B cell (primary cell): ENCODE data around the gene LRCH1. TPM values are rescaled to one million over a fixed set of nuclear protein-coding genes. Genes with fewer than 3 reads are reported as not detected.

Experiments used
- ATAC-seq: fragments of 200-7000 bp; cut with Tn5 transposase; one replicate; pipeline ENCODE4 v1.10.0; 2021; ENCODE audit warnings: low read depth, mild to moderate bottlenecking, moderate number of reproducible peaks, moderate library complexity
- CTCF ChIA-PET: fragments of 350-600 bp; sonication (Branson Sonifier 250); formaldehyde crosslinking; loops from one replicate; lab custom pipeline; 2021; ENCODE audit warnings: antibody characterized with exemption, inconsistent platforms; lab: Charles Lee
- POLR2A ChIA-PET: fragments of 350-600 bp; sonication (Branson Sonifier 250); formaldehyde crosslinking; loops from one replicate; lab custom pipeline; 2021; ENCODE audit warnings: antibody characterized with exemption; lab: Charles Lee
- DNase-seq: peaks from one replicate; pipeline ENCODE4 v3.0.0; 2013
- H2AFZ ChIP-seq: 2 replicates; pipeline ENCODE4 v1.6.1; 2012; ENCODE audit warnings: mild to moderate bottlenecking, low read depth, low read length; ENCODE audit not compliant: insufficient read depth, poor library complexity, severe bottlenecking
- H3K27ac ChIP-seq, 2 donors: 1 replicate in 1 of 2; 2 replicates in 1 of 2; pipeline ENCODE4 v1.5.1; 2012 to 2013; ENCODE audit warnings: low read length in 2 of 2, mild to moderate bottlenecking in 2 of 2, moderate library complexity in 1 of 2
- H3K27me3 ChIP-seq, 4 experiments: fragments of 200-600 bp in 1 of 4; sonication (generic) in 1 of 4; replicated peaks in 1 of 4; 1 replicate in 2 of 4; 2 replicates in 2 of 4; pipeline versions ENCODE4 v1.6.1 to v1.7.0; 2013 to 2016; ENCODE audit warnings: low read length in 3 of 4, mild to moderate bottlenecking in 2 of 4, mixed read lengths in 1 of 4, moderate library complexity in 1 of 4; ENCODE audit not compliant: insufficient read depth in 4 of 4, control insufficient read depth in 3 of 4; ENCODE audit errors: control extremely low read depth in 1 of 4
- H3K36me3 ChIP-seq, 2 experiments: replicated peaks in 1 of 2; 1 replicate in 1 of 2; 2 replicates in 1 of 2; pipeline versions ENCODE4 v1.6.1 to v1.7.1; 2013; ENCODE audit warnings: low read length in 1 of 2; ENCODE audit not compliant: insufficient read depth in 2 of 2, control insufficient read depth in 1 of 2; ENCODE audit errors: control extremely low read depth in 1 of 2, extremely low read depth in 1 of 2
- H3K4me1 ChIP-seq, 2 donors: fragments of 200-600 bp in 1 of 2; sonication (generic) in 1 of 2; 1 replicate in 1 of 2; 2 replicates in 1 of 2; pipeline versions ENCODE4 v1.5.1 to v1.6.1; 2013 to 2017; ENCODE audit warnings: low read length in 2 of 2; ENCODE audit not compliant: control insufficient read depth in 2 of 2, insufficient read depth in 2 of 2
- H3K4me2 ChIP-seq: replicated peaks from 2 replicates; pipeline ENCODE3; 2012; ENCODE audit warnings: mild to moderate bottlenecking, low read depth, low read length; ENCODE audit not compliant: poor library complexity, severe bottlenecking
- H3K4me3 ChIP-seq, 5 experiments: fragments of 200-600 bp in 1 of 5; sonication (generic) in 1 of 5; 1 replicate in 3 of 5; 2 replicates in 2 of 5; pipeline versions ENCODE4 v1.5.1 to v1.7.0; 2011 to 2016; ENCODE audit warnings: low read length in 4 of 5, mild to moderate bottlenecking in 4 of 5, low read depth in 2 of 5, control low read depth in 1 of 5, moderate library complexity in 1 of 5; ENCODE audit not compliant: insufficient read depth in 1 of 5; ENCODE audit errors: control extremely low read depth in 1 of 5, extremely low read depth in 1 of 5
- H3K79me2 ChIP-seq: fragments of 200-600 bp; sonication (generic); one replicate; pipeline ENCODE4 v1.6.0; 2016; ENCODE audit warnings: low read length; ENCODE audit not compliant: control insufficient read depth, insufficient read depth
- H3K9ac ChIP-seq: fragments of 200-600 bp; sonication (generic); 2 replicates; pipeline ENCODE4 v1.6.1; 2017; ENCODE audit warnings: mild to moderate bottlenecking, low read length, moderate library complexity
- H3K9me3 ChIP-seq, 3 donors: one replicate each; pipeline versions ENCODE4 v1.6.1 to v1.7.1; 2013; ENCODE audit warnings: low read length in 2 of 3; ENCODE audit not compliant: control insufficient read depth in 2 of 3, insufficient read depth in 1 of 3; ENCODE audit errors: control extremely low read depth in 1 of 3
- H4K20me1 ChIP-seq: 2 replicates; pipeline ENCODE4 v1.6.0; 2012; ENCODE audit warnings: mild to moderate bottlenecking, low read length; ENCODE audit not compliant: insufficient read depth, control insufficient read depth, poor library complexity, severe bottlenecking
- H3K27ac Mint-ChIP-seq: one replicate; pipeline ENCODE4 v1.8.0; 2021; ENCODE audit warnings: mixed read lengths
- H3K27me3 Mint-ChIP-seq: one replicate; pipeline ENCODE4 v1.8.0; 2021; ENCODE audit warnings: mixed read lengths
- H3K4me1 Mint-ChIP-seq: one replicate; pipeline ENCODE4 v1.8.0; 2021; ENCODE audit warnings: mixed read lengths
- H3K4me3 Mint-ChIP-seq: one replicate; pipeline ENCODE4 v1.8.0; 2021; ENCODE audit warnings: mixed read lengths
- H3K9me3 Mint-ChIP-seq: one replicate; pipeline ENCODE4 v1.8.0; 2022; ENCODE audit warnings: mixed read lengths; ENCODE audit not compliant: insufficient read depth
- EZH2 ChIP-seq: IDR thresholded peaks from 2 replicates; pipeline ENCODE4 v1.6.1; 2012; ENCODE audit warnings: borderline replicate concordance, low read depth, mild to moderate bottlenecking, moderate library complexity, low read length; ENCODE audit not compliant: insufficient read depth, poor library complexity, severe bottlenecking
- WGBS: methylation state at CpG from one replicate; pipeline ENCODE4 v1.1.5; 2013; ENCODE audit warnings: missing lambda C conversion rate; ENCODE audit not compliant: insufficient coverage; 5-methylcytosine and 5-hydroxymethylcytosine counted together
- intact Hi-C: fragments of 100-400 bp; cut with micrococcal nuclease; formaldehyde crosslinking; loops from one replicate; pipeline ENCODE4 v1.10.0; 2022
- polyA plus RNA-seq: library from polyadenylated mRNA; depleted of rRNA; stranded (reverse); fragments of >200 nt; gene quantifications from 2 replicates; pipeline ENCODE4 v1.2.3, GENCODE V29; 2012
- total RNA-seq, 2 donors: library from RNA; stranded (reverse); fragments of 120-200 nt in 1 of 2; gene quantifications; 1 replicate in 1 of 2; 2 replicates in 1 of 2; pipeline versions ENCODE4 v1.2.3 to v1.2.4, GENCODE V29; 2013 to 2022
- TF ChIP-seq, protein P1 (sequence below): fragments of 200-600 bp; IDR thresholded peaks from one replicate; pipeline ENCODE4 v1.8.0; 2022; ENCODE audit warnings: antibody characterized with exemption, mild to moderate bottlenecking

LRCH1 gene
- total and polyA plus RNA-seq, 2 donors (not counting 1 experiment from before 2014, with no cell fraction given), result 13.0 to 50.3 TPM

- Histone ChIP-seq H2AFZ (no peak overlapping the region), H3K4me2 (no peak overlapping the region), H3K4me1 (no peaks in the 10 kb centered on the region), H3K36me3 (no peaks in the 10 kb centered on the region), H3K27ac (no peak overlapping the region), H3K27me3 (no peaks in the 10 kb centered on the region), H3K79me2 (no peaks in the 10 kb centered on the region), H3K9me3 (peaks cover 0 to 4% (median 0%) of the 10 kb centered on the region in 3 donors), H4K20me1 (no peaks in the 10 kb centered on the region), H3K4me3 (no peak overlapping the region), H3K9ac (no peak overlapping the region)
- DNase-seq (no peak), ATAC-seq (no peak)
- no peaks in the 10 kb centered on the region for H3K4me1 Mint-ChIP-seq
- intact Hi-C loops, result no loop called here
- H3K27ac Mint-ChIP-seq, result no peak overlapping the region
- ChIA-PET POLR2A (no interaction called here), CTCF (interaction anchor here (0.8 kb wide), 1 partner anchor 187 kb away, joined by 3 read pairs; no protein-coding TSS in a partner anchor)
- WGBS, result no CpG with 5 or more reads among the region's 3 CpGs
- H3K9me3 Mint-ChIP-seq, result peaks cover 4% of the 10 kb centered on the region
- H3K27me3 Mint-ChIP-seq, result peaks cover 22% of the 10 kb centered on the region
- TF ChIP-seq, protein P1, sequence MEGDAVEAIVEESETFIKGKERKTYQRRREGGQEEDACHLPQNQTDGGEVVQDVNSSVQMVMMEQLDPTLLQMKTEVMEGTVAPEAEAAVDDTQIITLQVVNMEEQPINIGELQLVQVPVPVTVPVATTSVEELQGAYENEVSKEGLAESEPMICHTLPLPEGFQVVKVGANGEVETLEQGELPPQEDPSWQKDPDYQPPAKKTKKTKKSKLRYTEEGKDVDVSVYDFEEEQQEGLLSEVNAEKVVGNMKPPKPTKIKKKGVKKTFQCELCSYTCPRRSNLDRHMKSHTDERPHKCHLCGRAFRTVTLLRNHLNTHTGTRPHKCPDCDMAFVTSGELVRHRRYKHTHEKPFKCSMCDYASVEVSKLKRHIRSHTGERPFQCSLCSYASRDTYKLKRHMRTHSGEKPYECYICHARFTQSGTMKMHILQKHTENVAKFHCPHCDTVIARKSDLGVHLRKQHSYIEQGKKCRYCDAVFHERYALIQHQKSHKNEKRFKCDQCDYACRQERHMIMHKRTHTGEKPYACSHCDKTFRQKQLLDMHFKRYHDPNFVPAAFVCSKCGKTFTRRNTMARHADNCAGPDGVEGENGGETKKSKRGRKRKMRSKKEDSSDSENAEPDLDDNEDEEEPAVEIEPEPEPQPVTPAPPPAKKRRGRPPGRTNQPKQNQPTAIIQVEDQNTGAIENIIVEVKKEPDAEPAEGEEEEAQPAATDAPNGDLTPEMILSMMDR, result no peak
- TF ChIP-seq EZH2, result no peak
- no peak overlapping the region for H3K4me3 Mint-ChIP-seq
These were observed 31.5 kb upstream of the LRCH1 start for GRCh38 chr13:46521486-46521885.

DNA sequence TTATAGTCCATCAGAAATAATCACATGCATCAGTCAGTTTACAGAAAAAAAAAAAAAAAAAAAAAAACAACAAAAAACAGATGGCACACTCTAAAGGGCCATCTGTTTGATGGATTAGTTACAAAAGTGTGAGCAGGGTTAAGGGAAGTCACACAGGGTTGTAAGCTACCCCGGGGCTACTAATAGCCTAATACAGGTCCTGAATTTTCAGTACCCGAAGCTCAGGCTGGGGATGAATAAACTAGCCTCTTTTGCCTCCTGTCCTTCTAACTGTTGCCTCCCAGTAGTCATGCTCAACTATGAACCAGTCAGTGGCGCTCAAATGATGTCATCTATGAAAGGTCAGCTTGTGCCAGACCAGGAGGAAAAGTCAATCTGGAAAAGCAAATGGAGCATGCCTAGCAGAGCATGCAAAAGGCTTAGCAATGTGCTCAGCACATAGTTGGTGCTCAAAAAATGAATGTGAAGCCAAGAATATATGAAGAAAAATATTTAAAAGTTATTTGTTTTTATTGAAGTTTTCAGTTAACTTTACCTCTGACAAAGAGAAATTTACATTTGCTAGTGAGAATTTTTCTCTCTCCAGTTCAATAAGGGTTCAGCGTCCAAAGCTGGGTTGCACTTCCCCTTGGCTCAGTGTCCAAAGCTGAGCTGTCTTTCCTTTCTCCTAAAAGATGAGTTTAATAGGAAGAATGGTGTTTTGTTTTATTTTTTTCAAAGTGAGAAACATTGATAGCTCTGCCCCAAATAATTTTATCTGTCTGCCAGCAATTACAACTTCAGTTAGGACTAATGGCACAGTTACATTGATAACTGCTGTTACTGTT is 30.8 kb upstream of the LRCH1 start:
- intact Hi-C loops, result no loop called here
- no peak overlapping the region for H3K4me3 Mint-ChIP-seq
- ATAC-seq, result no peak

More for the DNA sequence above, 30.8 kb upstream of the LRCH1 start:
- H3K4me2 ChIP-seq, result no peak overlapping the region
- no peak overlapping the region for H3K27ac ChIP-seq
- 67% methylated on average over 3 of the region's 4 CpGs for WGBS
- ChIA-PET POLR2A (no interaction called here), CTCF (interaction anchor here (0.8 to 1.7 kb wide), 3 partner anchors 64 to 199 kb away, joined by 3 to 4 read pairs (median 3); no protein-coding TSS in a partner anchor)
- Mint-ChIP-seq H3K27ac (no peak overlapping the region), H3K27me3 (peaks cover 20% of the 10 kb centered on the region), H3K9me3 (peaks cover 4% of the 10 kb centered on the region), H3K4me1 (no peaks in the 10 kb centered on the region)
- H3K9ac ChIP-seq, result no peak overlapping the region
- no peaks in the 10 kb centered on the region for H3K36me3 ChIP-seq
- H3K27me3 ChIP-seq, result no peaks in the 10 kb centered on the region
- H3K9me3 ChIP-seq, result peaks cover 0 to 4% (median 0%) of the 10 kb centered on the region in 3 donors
- H2AFZ ChIP-seq, result no peak overlapping the region
- no peaks in the 10 kb centered on the region for H4K20me1 ChIP-seq
- no peak for DNase-seq
- no peaks in the 10 kb centered on the region for H3K4me1 ChIP-seq
- H3K79me2 ChIP-seq, result no peaks in the 10 kb centered on the region
- H3K4me3 ChIP-seq, result no peak overlapping the region
- TF ChIP-seq, protein P1, result no peak
- TF ChIP-seq EZH2, result no peak
